ENCODE measurements around the gene TTLL5. TPM values are rescaled to one million over a fixed set of nuclear protein-coding genes. Genes with fewer than 3 reads are reported as not detected.

TTLL5 gene
- total and polyA plus RNA-seq, 10 of the 15 experiments (the other 5 are each of a cell fraction or from before 2014, with no cell fraction given): 3.2 to 25.9 (median 13.8) TPM

DNA sequence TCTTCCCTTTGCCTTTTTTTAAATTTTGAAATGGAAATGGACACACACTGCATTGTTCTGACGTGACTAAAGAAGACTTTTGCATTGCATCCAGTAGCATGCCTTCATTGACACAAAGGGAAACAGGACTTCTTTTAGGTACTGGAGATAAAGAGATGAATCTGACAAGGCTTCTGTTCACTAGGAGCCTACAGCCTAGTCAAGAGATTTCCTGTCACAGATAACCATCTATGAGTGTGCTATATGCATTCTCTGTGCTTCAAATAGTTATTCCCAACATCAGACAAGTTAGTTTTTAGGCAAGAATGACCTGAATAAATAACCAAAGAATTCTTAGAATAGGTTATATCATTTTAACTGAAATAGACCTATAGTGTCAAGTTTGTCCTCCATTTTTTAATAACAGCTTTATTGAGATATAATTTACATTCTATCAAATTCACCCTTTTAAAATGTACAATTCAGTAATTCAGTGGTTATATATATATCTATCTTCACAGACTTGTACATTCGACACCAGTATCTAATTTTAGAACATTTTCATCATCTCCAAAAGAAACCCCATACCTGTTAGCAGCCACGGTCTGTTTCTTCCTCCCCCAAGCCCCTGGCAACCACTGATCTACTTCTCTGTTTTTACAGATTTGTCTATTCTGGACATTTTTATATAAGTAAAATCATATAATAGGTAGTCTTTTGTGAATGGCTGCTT is 122.7 kb downstream of the TTLL5 start:
- no peak for ATAC-seq
- Histone ChIP-seq H4K20me1 (ENCODE audit: control insufficient read depth, insufficient read depth) (no peaks in the 10 kb centered on the region), H3K4me1 (ENCODE audit: control insufficient read depth, insufficient read depth, low read length) (no peaks in the 10 kb centered on the region), H3K36me3 (ENCODE audit: control insufficient read depth in 2 of 2, insufficient read depth in 2 of 2, low read length in 1 of 2) (peaks cover 0 to 3% of the 10 kb centered on the region in 2 experiments; a peak in 2 of 4 replicates), H3K9me3 (replicated peaks; ENCODE audit: control insufficient read depth, insufficient read depth, low read length) (no peaks in the 10 kb centered on the region), H3K4me3 (no peak overlapping the region), H3K4me2 (ENCODE audit: control insufficient read depth, insufficient read depth) (no peak overlapping the region), H3K27me3 (replicated peaks in 1 of 2; ENCODE audit: control insufficient read depth in 2 of 2, insufficient read depth in 2 of 2, low read length in 1 of 2) (no peaks in the 10 kb centered on the region), H3K79me2 (ENCODE audit: control insufficient read depth, insufficient read depth, low read length) (no peaks in the 10 kb centered on the region), H3K9ac (ENCODE audit: control insufficient read depth, insufficient read depth, low read length) (no peak overlapping the region), H2AFZ (ENCODE audit: control insufficient read depth, low read depth, low read length) (no peak overlapping the region), H3K27ac (ENCODE audit: control insufficient read depth, insufficient read depth) (no peak overlapping the region)
- ChIA-PET SMC1A (ENCODE audit: uncharacterized antibody, unreplicated experiment) (interaction anchor here (1.7 kb wide), 1 partner anchor 11 kb away, joined by 7 read pairs; no protein-coding TSS in a partner anchor), RAD21 (ENCODE audit: unreplicated experiment) (no interaction called here), CTCF (interaction anchor here (4.0 kb wide), 1 partner anchor 10 kb away, joined by 19 read pairs; no protein-coding TSS in a partner anchor), POLR2A (no interaction called here)
- no peak for FAIRE-seq
- TF ChIP-seq MLLT1 (IDR thresholded peaks at IDR 0.05) (no peak), ZNF274 (IDR thresholded peaks at IDR 0.05; ENCODE audit: insufficient read depth, insufficient read length) (no peak), ATF2 (IDR thresholded peaks at IDR 0.05; ENCODE audit: low read length) (no peak), BRCA1 (IDR thresholded peaks at IDR 0.05; ENCODE audit: low read depth, low read length) (no peak), ZNF217 (IDR thresholded peaks at IDR 0.05) (no peak), CREB1 (IDR thresholded peaks at IDR 0.05; ENCODE audit: low read depth) (no peak), IRF4 (IDR thresholded peaks at IDR 0.05; ENCODE audit: low read depth, low read length) (no peak), SMAD1 (IDR thresholded peaks at IDR 0.05; ENCODE audit: low read depth, partially characterized antibody) (no peak), NR2C2 (IDR thresholded peaks at IDR 0.05; ENCODE audit: borderline replicate concordance, control insufficient read depth, insufficient read length, low read depth) (no peak), NBN (IDR thresholded peaks at IDR 0.05) (no peak), NFYA (IDR thresholded peaks at IDR 0.05; ENCODE audit: borderline replicate concordance, low read depth, low read length) (no peak), CHD1 (IDR thresholded peaks at IDR 0.05; ENCODE audit: low read depth, low read length) (no peak), ZBTB40 (IDR thresholded peaks at IDR 0.05; ENCODE audit: borderline replicate concordance) (no peak), ATF7 (IDR thresholded peaks at IDR 0.05; ENCODE audit: low read depth) (no peak), RELA (IDR thresholded peaks at IDR 0.05; ENCODE audit: borderline replicate concordance, partially characterized antibody) (no peak), YY1 (IDR thresholded peaks at IDR 0.05; ENCODE audit: low read depth, low read length) (no peak), POLR2AphosphoS5 (IDR thresholded peaks at IDR 0.05; ENCODE audit: low read length) (no peak)
- intact Hi-C loops (cut with micrococcal nuclease; ENCODE audit: unreplicated experiment) (no loop called here), in situ Hi-C loops (cut with MboI) (no loop called here)
- 79% methylated on average over 3 of the region's 3 CpGs for WGBS (ENCODE audit: insufficient coverage, insufficient replicate concordance, low lambda C conversion rate, missing lambda C conversion rate)
- no peak for DNase-seq (ENCODE audit: low read depth, low spot score)
- BruUV-seq (replicated peaks): no TSS peak
